Neural cell (in vitro differentiated cells): Measurements from ENCODE around the gene ZNF224. TPM values are rescaled to one million over a fixed set of nuclear protein-coding genes. Genes with fewer than 3 reads are reported as not detected.

Source experiments
- H2AFZ ChIP-seq: fragments of 200-600, 300-800 bp; sonication (generic), shearing (Covaris generic); 2 replicates; pipeline ENCODE4 v1.6.0; 2014; ENCODE audit warnings: low read depth, mild to moderate bottlenecking, antibody characterized with exemption, low read length, moderate library complexity
- H3F3A ChIP-seq: fragments of 200-600 bp; shearing (Covaris generic); 2 replicates; pipeline ENCODE4 v1.6.1; 2016; ENCODE audit warnings: mild to moderate bottlenecking, moderate library complexity, mixed read lengths, antibody characterized with exemption, low read length; ENCODE audit not compliant: insufficient read depth, poor library complexity, severe bottlenecking
- H3K27ac ChIP-seq: fragments of 200-600, 300-800 bp; sonication (generic), shearing (Covaris generic); 2 replicates; pipeline ENCODE4 v1.5.1; 2014; ENCODE audit warnings: mild to moderate bottlenecking, low read length, moderate library complexity
- H3K27me3 ChIP-seq: fragments of 300-800, 200-600 bp; sonication (generic), shearing (Covaris generic); 2 replicates; pipeline ENCODE4 v1.6.0; 2014; ENCODE audit warnings: mild to moderate bottlenecking, low read depth, low read length, moderate library complexity; ENCODE audit not compliant: insufficient read depth
- H3K36me3 ChIP-seq: fragments of 300-800, 200-600 bp; sonication (generic), shearing (Covaris generic); 2 replicates; pipeline ENCODE4 v1.5.1; 2014; ENCODE audit warnings: mild to moderate bottlenecking, antibody characterized with exemption, low read length, moderate library complexity; ENCODE audit not compliant: insufficient read depth
- H3K4me2 ChIP-seq: fragments of 300-800, 200-600 bp; sonication (generic), shearing (Covaris generic); 2 replicates; pipeline ENCODE4 v1.6.0; 2014; ENCODE audit warnings: mild to moderate bottlenecking, low read length
- H3K4me3 ChIP-seq: fragments of 300-800, 200-600 bp; sonication (generic), shearing (Covaris generic); 2 replicates; pipeline ENCODE4 v1.5.1; 2014; ENCODE audit warnings: mild to moderate bottlenecking, low read length, moderate library complexity
- H3K79me2 ChIP-seq: fragments of 200-600 bp; shearing (Covaris generic); replicated peaks from 2 replicates; pipeline ENCODE4 v1.6.0; 2014; ENCODE audit warnings: mild to moderate bottlenecking, low read length, moderate library complexity; ENCODE audit not compliant: insufficient read depth
- H3K9ac ChIP-seq: fragments of 300-800, 200-600 bp; sonication (generic), shearing (Covaris generic); 2 replicates; pipeline ENCODE4 v1.6.1; 2016; ENCODE audit warnings: mild to moderate bottlenecking, low read length, mixed read lengths
- H3K9me2 ChIP-seq: fragments of 200-600 bp; shearing (Covaris generic); 2 replicates; pipeline ENCODE4 v1.6.1; 2016; ENCODE audit warnings: mild to moderate bottlenecking, low read length, mixed read lengths; ENCODE audit not compliant: insufficient read depth
- H3K9me3 ChIP-seq: fragments of 200-600, 300-800 bp; sonication (generic), shearing (Covaris generic); 2 replicates; pipeline ENCODE4 v1.6.1; 2016; ENCODE audit warnings: mild to moderate bottlenecking, mixed run types, low read length, moderate library complexity, mixed read lengths
- H4K20me1 ChIP-seq: fragments of 200-600 bp; shearing (Covaris generic); 2 replicates; pipeline ENCODE4 v1.6.1; 2016; ENCODE audit warnings: mild to moderate bottlenecking, mixed run types; ENCODE audit not compliant: insufficient read depth
- EP300 ChIP-seq: fragments of 450-650 bp; conservative IDR thresholded peaks from 2 replicates; pipeline ENCODE4 v1.6.1; 2014; ENCODE audit warnings: antibody characterized with exemption, mild to moderate bottlenecking, moderate library complexity; ENCODE audit not compliant: poor library complexity, severe bottlenecking
- EZH2 ChIP-seq: fragments of 200-600, 300-800 bp; shearing (Covaris generic), sonication (generic); IDR thresholded peaks from 2 replicates; pipeline ENCODE4 v1.6.1; 2014; ENCODE audit warnings: antibody characterized with exemption, low read length, borderline replicate concordance, mild to moderate bottlenecking; ENCODE audit not compliant: insufficient read depth, poor library complexity, severe bottlenecking
- MXI1 ChIP-seq: fragments of 450-650 bp; conservative IDR thresholded peaks from 2 replicates; pipeline ENCODE4 v1.6.1; 2014; ENCODE audit warnings: antibody characterized with exemption, mild to moderate bottlenecking; ENCODE audit not compliant: poor library complexity, severe bottlenecking
- POLR2AphosphoS5 ChIP-seq: IDR thresholded peaks from 2 replicates; pipeline ENCODE4 v1.6.1; 2012
- RAD21 ChIP-seq: fragments of 450-650 bp; conservative IDR thresholded peaks from 2 replicates; pipeline ENCODE4 v1.6.1; 2014; ENCODE audit warnings: antibody characterized with exemption, mild to moderate bottlenecking, moderate library complexity
- REST ChIP-seq: IDR thresholded peaks from 2 replicates; pipeline ENCODE4 v1.6.1; 2012; ENCODE audit warnings: borderline replicate concordance
- SMC3 ChIP-seq: fragments of 450-650 bp; conservative IDR thresholded peaks from 2 replicates; pipeline ENCODE4 v1.6.1; 2014; ENCODE audit warnings: antibody characterized with exemption, mild to moderate bottlenecking, moderate library complexity; ENCODE audit not compliant: poor library complexity
- TAF1 ChIP-seq: IDR thresholded peaks from 2 replicates; pipeline ENCODE4 v1.6.1; 2012; ENCODE audit warnings: low read depth
- polyA plus RNA-seq: library from polyadenylated mRNA; depleted of rRNA; stranded (reverse); fragments of >200 nt; gene quantifications from 2 replicates; pipeline ENCODE4 v1.2.3, GENCODE V29; 2014
- TF ChIP-seq, protein P1 (sequence below): fragments of 450-650 bp; IDR thresholded peaks from 2 replicates; pipeline ENCODE4 v1.5.1; 2014; ENCODE audit warnings: antibody characterized with exemption, mild to moderate bottlenecking, moderate library complexity; ENCODE audit not compliant: poor library complexity, severe bottlenecking

The ZNF224 gene
- polyA plus RNA-seq, 1 donor from 2014 or later, result 41.8 TPM

DNA sequence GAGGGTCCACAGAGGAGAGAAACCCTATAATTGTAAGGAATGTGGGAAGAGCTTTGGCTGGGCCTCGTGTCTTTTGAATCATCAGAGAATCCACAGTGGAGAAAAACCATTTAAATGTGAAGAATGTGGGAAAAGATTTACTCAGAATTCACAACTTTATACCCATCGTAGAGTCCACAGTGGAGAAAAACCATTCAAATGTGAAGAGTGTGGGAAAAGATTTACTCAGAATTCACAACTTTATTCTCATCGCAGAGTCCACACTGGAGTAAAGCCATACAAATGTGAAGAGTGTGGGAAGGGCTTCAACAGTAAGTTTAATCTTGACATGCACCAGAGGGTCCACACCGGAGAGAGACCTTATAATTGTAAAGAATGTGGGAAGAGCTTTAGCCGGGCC lies 37.8 kb downstream of the ZNF224 start:
- H3K4me2 ChIP-seq, result no peak overlapping the region
- no peak overlapping the region for H3K4me3 ChIP-seq
- TF ChIP-seq EZH2 (no peak), REST (no peak), MXI1 (no peak)
- no peaks in the 10 kb centered on the region for H4K20me1 ChIP-seq
- H3K27ac ChIP-seq, result no peak overlapping the region
- H3F3A ChIP-seq, result no peaks in the 10 kb centered on the region
- H3K9me3 ChIP-seq, result no peaks in the 10 kb centered on the region
- H3K9me2 ChIP-seq, result no peaks in the 10 kb centered on the region
- no peaks in the 10 kb centered on the region for H3K79me2 ChIP-seq
- no peak overlapping the region for H2AFZ ChIP-seq
- H3K36me3 ChIP-seq, result peaks cover 8% of the 10 kb centered on the region
- no peak overlapping the region for H3K9ac ChIP-seq
- H3K27me3 ChIP-seq, result no peaks in the 10 kb centered on the region

DNA sequence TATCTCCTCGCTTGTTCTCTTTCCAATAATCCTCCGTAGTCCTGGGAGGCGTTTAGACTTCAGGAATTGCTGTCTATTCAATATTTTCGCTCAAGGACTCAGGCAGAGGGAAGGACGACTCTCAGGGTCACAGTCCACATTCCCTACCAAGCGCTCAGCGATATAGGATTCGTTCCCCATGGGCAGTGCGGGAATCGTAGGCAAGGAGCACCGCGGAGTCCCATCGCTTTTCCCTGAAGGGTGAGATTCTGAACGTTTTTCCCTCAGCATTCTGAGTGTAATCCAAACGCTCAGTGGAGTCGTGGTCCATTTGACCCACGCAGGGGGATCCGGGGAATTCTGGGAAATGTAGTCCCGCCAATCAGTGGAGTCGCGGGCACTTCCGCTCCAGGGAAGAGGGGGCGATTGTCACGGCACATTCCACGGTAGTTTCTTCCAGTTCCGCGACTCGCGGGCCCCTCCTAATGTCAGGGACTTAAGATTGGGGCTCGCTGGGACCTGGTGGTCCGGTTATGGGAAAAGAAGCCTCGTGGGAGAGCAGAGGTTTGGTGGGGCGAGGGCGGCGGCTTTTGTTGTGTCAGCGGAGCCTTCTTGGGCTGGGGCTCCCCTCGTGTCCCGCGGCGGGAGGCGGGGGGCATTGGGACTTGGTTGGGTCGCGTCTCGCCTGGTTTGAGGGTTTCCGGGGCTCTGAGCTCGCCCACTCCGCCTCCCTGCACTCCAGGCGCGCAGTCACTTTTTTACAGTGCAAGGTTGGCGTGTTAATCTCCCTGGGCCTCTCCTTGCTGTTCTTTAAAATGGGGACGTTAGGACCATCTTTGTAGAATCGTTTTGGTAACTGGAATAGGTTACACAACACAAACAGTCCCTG lies 47.3 kb downstream of the ZNF224 start, which contains the start of gene ZNF234:
ZNF234 (plus strand) TSS at position 364 of the 868 bp plus-strand sequence. CDS start 3,079 bp downstream, outside the sequence.
- Histone ChIP-seq H3K9ac (peak within 1 kb of the TSS; percentile 71), H3K9me3 (no peaks in the 10 kb centered on the region), H3K9me2 (no peaks in the 10 kb centered on the region), H3K27ac (peak within 1 kb of the TSS; percentile 70), H3F3A (no peaks in the 10 kb centered on the region), H3K79me2 (peaks cover 17% of the 10 kb centered on the region), H3K4me3 (peak within 1 kb of the TSS; percentile 88), H2AFZ (peak within 1 kb of the TSS; percentile 88), H3K36me3 (no peaks in the 10 kb centered on the region), H4K20me1 (no peaks in the 10 kb centered on the region), H3K4me2 (peak within 1 kb of the TSS; percentile 96), H3K27me3 (no peaks in the 10 kb centered on the region)
- TF ChIP-seq SMC3 (no peak), REST (peak; percentile 61), EZH2 (no peak), EP300 (no peak), POLR2AphosphoS5 (peak; percentile 80), MXI1 (peak; percentile 74), TAF1 (no peak), RAD21 (no peak)
- TF ChIP-seq, protein P1, sequence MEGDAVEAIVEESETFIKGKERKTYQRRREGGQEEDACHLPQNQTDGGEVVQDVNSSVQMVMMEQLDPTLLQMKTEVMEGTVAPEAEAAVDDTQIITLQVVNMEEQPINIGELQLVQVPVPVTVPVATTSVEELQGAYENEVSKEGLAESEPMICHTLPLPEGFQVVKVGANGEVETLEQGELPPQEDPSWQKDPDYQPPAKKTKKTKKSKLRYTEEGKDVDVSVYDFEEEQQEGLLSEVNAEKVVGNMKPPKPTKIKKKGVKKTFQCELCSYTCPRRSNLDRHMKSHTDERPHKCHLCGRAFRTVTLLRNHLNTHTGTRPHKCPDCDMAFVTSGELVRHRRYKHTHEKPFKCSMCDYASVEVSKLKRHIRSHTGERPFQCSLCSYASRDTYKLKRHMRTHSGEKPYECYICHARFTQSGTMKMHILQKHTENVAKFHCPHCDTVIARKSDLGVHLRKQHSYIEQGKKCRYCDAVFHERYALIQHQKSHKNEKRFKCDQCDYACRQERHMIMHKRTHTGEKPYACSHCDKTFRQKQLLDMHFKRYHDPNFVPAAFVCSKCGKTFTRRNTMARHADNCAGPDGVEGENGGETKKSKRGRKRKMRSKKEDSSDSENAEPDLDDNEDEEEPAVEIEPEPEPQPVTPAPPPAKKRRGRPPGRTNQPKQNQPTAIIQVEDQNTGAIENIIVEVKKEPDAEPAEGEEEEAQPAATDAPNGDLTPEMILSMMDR, result no peak
